Measurements from ENCODE around the gene ATF4. TPM values are rescaled to one million over a fixed set of nuclear protein-coding genes. Genes with fewer than 3 reads are reported as not detected.

ATF4 gene
- total and polyA plus RNA-seq, 2 of the 8 experiments (the other 6 are each of a cell fraction or from before 2014, with no cell fraction given) = 553 to 704 TPM

GRCh38 chr22:39570665-39571064, 50.3 kb downstream of the ATF4 start, which contains the start of gene CACNA1I (continued):
- TF ChIP-seq CTCF (IDR thresholded peaks at IDR 0.05; ENCODE audit: control extremely low read depth in 1 of 3, insufficient read depth in 1 of 3, low read depth in 1 of 3, low read length in 3 of 3) = no peak

Measured in H1 (cell line).